ES-I3 (cell line): ENCODE results near the gene SEMA3C.

Experiments
- H3K36me3 ChIP-seq: 2 replicates; pipeline ENCODE4 v1.6.1; 2013; ENCODE audit warnings: mild to moderate bottlenecking, low read length, control low read depth, moderate library complexity; ENCODE audit not compliant: insufficient read depth
- H3K4me1 ChIP-seq: 2 replicates; pipeline ENCODE4 v1.6.1; 2013; ENCODE audit warnings: mild to moderate bottlenecking, control low read depth, low read length; ENCODE audit not compliant: insufficient read depth
- H3K9ac ChIP-seq: 2 replicates; pipeline ENCODE4 v1.6.1; 2013; ENCODE audit warnings: low read depth, mild to moderate bottlenecking, low read length, moderate library complexity
- H3K9me3 ChIP-seq: 2 replicates; pipeline ENCODE4 v1.6.1; 2013; ENCODE audit warnings: mild to moderate bottlenecking, low read length, moderate library complexity; ENCODE audit not compliant: control insufficient read depth, insufficient read depth

The SEMA3C gene

GRCh38 chr7:80869106-80869784 lies 49.6 kb downstream of the SEMA3C start:
- H3K4me1 ChIP-seq: peaks cover 13% of the 10 kb centered on the region; the same call in 1 of the 2 replicates
- H3K9me3 ChIP-seq: no peaks in the 10 kb centered on the region
- H3K36me3 ChIP-seq: no peaks in the 10 kb centered on the region; the same call in 1 of the 2 replicates
- H3K9ac ChIP-seq: no peak overlapping the region

DNA sequence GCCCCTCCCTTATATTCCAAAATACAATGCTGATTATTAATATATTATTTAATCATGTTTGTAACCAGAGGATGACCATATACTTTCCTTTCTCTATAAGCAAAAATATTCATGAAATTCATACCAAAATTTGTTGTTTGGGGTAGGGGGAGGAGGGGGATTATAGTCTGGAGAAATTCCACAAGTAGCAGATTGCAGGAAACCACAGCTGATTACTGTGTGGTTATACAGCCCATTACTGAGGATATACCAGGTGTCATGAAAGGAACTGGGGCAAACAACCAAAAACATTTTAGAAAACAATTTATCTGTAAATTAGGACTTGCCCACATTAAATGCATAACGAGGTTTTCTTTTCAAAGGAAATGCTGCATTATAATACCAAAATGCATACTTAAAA lies 50.3 kb downstream of the SEMA3C start:
- Histone ChIP-seq H3K4me1 (peaks cover 13% of the 10 kb centered on the region; the same call in 1 of the 2 replicates), H3K9ac (no peak overlapping the region), H3K9me3 (no peaks in the 10 kb centered on the region), H3K36me3 (no peaks in the 10 kb centered on the region; the same call in 1 of the 2 replicates)

DNA sequence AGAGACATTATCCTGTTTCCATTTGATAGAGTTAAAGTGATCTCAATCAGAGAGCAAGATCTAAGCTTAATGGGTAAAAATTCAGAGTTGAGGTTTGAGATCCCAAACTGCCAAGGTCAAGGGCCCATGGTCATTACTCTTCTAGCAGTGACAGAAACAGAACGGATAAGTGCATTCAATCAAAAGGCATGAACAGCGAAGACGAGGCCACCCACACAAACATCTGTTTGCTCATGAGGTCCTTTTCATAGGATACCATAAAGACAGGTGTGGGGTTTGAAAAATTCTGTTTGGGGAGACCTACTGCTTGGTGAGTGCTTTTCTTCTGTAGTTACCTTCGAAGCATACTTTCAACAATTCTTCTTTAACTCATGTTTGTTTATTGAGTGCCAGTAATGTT lies 58.3 kb downstream of the SEMA3C start:
- Histone ChIP-seq H3K9me3 (no peaks in the 10 kb centered on the region), H3K9ac (no peak overlapping the region), H3K4me1 (no peaks in the 10 kb centered on the region), H3K36me3 (no peaks in the 10 kb centered on the region)

DNA sequence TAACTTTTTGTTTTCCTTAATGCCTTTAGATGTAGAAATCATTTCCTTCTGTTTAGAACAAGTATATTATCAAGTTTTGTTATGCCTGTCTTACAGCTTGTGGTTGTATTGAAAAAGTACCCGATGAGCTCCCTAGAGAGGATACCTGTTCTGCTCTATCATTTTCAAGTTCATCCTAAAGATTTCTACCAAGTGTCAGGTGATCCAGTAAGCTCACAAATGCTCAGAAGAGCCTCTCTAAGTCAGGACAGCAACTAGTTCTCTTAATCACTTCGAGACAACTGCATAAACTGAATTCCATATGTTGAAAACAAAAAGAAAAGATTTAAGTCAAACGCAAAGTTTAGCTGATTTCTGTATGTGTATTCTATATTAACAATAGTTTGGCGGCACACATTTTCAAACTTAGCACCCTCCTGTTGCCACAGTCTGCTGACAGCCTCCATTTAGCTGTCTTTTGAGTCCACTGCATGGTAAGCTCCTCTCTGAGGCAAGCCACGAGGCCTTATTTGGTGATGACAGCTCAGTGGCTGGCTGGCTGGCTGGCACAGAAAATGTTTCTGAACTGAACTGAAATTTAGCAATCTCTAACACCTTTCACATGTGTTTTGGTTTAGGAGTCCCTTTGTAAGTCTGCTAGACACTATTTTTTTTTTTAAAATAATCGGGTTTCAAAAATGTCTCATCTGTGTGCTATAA lies 59.4 kb downstream of the SEMA3C start:
- Histone ChIP-seq H3K36me3 (no peaks in the 10 kb centered on the region), H3K9me3 (no peaks in the 10 kb centered on the region), H3K4me1 (no peaks in the 10 kb centered on the region), H3K9ac (no peak overlapping the region)

DNA sequence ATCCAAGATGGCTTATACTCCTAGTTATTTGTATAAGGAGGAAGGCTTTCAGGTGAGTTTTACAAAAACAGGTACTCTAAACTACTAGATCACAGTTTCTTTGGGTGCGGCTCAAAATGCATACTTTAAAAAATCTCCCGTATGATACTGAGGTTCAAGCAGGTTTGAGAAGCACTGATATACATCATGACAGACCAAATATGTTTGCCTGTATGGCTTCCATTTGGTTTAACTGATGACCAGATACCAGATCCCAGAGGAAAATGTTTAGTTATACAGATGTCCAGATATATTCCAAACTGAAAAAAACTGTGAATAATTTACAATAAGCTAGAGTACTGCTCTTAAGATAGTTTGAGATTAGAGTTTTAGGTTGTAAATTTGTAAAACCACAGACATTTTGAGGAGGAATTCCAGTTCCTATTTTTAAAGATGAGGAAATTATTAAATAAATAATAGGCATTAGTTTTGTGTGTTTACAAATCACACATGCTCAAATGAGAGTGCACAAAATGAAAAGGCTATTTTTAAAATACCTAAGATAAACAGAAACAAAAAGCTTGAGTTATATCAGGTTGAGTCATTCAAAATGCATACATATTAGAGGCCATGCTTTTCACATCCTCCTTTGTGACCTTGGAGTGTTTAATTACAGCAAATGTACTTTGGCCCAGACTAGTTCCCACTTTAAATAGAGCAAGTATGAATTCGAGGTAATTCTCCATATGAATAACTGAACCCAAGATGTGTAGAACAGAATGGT lies 60.5 kb downstream of the SEMA3C start:
- H3K36me3 ChIP-seq: no peaks in the 10 kb centered on the region
- H3K9me3 ChIP-seq: no peaks in the 10 kb centered on the region
- no peak overlapping the region for H3K9ac ChIP-seq
- no peaks in the 10 kb centered on the region for H3K4me1 ChIP-seq

DNA sequence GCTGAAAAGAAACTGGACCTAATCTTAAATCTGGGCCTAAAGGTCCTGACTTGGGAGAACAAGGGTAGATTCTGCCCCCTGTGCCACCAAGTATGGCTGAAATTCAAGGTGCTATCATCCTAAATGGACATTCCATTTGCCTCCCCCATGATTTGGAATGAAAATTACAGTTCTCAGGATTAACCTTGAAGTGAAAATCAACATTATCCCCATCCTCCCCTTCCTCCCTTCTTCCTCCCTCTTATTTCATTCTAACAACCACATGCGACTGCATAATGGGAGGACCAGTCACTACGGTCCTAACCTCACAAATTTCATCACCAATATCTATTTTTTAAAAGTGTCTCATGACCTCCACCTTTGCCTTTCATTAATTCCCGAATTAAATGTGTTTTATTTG lies 62.1 kb downstream of the SEMA3C start:
- Histone ChIP-seq H3K36me3 (no peaks in the 10 kb centered on the region), H3K9me3 (no peaks in the 10 kb centered on the region), H3K9ac (no peak overlapping the region), H3K4me1 (no peaks in the 10 kb centered on the region)

DNA sequence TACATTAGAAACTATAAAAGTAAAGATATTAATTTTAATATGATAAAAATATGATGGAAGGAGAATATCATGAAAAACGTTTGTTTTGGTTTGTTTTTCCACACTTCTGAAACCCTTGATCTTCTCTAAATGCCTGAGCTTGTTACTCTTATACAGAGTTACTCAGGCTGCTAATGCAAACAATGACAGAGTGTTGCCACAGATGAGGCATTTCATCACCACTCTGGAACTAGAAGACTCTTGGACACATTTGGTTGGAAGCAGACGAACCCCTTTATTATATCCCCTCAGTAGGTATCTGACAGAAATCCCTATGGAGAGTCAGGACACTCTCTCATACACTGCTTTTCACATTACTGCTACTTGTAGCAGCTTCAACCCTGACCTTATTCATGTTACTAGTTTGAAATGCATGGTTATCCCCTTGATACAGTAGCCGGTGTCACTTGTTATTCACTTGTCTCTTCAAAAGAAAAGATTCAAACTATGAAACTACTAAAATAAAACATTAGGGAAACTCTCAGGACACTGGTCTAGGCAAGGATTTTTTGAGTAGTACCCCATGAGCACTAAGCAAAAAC lies 66.9 kb downstream of the SEMA3C start:
- no peaks in the 10 kb centered on the region for H3K4me1 ChIP-seq
- H3K36me3 ChIP-seq: no peaks in the 10 kb centered on the region
- H3K9ac ChIP-seq: no peak overlapping the region
- H3K9me3 ChIP-seq: no peaks in the 10 kb centered on the region

- H3K9ac ChIP-seq: no peak overlapping the region
- no peaks in the 10 kb centered on the region for H3K9me3 ChIP-seq
- no peaks in the 10 kb centered on the region for H3K4me1 ChIP-seq
- no peaks in the 10 kb centered on the region for H3K36me3 ChIP-seq
These were observed 70.0 kb downstream of the SEMA3C start for GRCh38 chr7:80848841-80849240.

DNA sequence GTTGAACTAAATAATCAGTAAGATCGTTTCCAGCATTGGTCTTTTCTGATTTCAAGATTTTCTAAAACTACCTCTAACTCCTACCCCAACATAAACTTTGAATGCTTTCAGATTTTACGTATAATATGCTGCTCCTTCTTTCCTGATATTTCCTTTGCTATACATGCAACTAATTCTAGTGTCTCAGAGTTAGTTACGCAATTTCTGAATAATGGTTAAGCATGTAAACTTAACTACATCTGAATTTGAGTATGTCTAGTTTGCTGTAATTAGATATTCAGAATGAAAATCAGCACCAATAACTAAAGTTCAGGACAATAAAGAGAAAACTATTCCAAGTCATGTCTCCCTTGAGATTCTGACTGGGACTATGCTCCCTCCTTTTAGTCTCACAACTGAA lies 71.0 kb downstream of the SEMA3C start:
- no peaks in the 10 kb centered on the region for H3K9me3 ChIP-seq
- no peak overlapping the region for H3K9ac ChIP-seq
- no peaks in the 10 kb centered on the region for H3K36me3 ChIP-seq
- no peaks in the 10 kb centered on the region for H3K4me1 ChIP-seq

DNA sequence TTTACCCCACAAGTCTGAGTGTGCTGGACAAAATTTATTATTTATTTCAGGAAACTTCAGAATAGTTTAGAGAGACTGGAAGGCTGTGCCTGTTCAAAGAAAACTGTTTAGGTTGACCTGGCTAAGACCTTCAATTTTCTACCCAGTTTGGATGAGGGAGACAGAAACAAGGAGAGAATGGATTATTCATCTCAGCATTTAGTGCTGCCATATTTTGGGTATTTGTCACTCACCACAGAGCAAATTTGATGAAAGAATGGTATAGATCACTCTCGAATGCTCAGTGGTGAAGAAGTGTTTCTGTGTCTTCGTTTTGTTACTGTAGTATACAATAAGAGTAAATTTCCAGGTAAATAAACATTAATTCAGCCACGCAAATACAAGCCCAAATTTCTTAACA lies 71.8 kb downstream of the SEMA3C start:
- H3K9me3 ChIP-seq: no peaks in the 10 kb centered on the region
- H3K36me3 ChIP-seq: no peaks in the 10 kb centered on the region
- H3K9ac ChIP-seq: no peak overlapping the region
- peaks cover 6% of the 10 kb centered on the region for H3K4me1 ChIP-seq

GRCh38 chr7:80844916-80845315 lies 73.9 kb downstream of the SEMA3C start:
- Histone ChIP-seq H3K9ac (no peak overlapping the region), H3K9me3 (no peaks in the 10 kb centered on the region), H3K4me1 (peaks cover 17% of the 10 kb centered on the region), H3K36me3 (no peaks in the 10 kb centered on the region)

GRCh38 chr7:80843018-80843677 lies 75.7 kb downstream of the SEMA3C start:
- peaks cover 17% of the 10 kb centered on the region for H3K4me1 ChIP-seq

GRCh38 chr7:80842022-80842790 lies 76.6 kb downstream of the SEMA3C start:
- Histone ChIP-seq H3K9me3 (no peaks in the 10 kb centered on the region), H3K4me1 (peaks cover 17% of the 10 kb centered on the region), H3K9ac (no peak overlapping the region), H3K36me3 (no peaks in the 10 kb centered on the region)

More at GRCh38 chr7:80843018-80843677, 75.7 kb downstream of the SEMA3C start:
- Histone ChIP-seq H3K9ac (no peak overlapping the region), H3K9me3 (no peaks in the 10 kb centered on the region), H3K36me3 (no peaks in the 10 kb centered on the region)
